GM12892 (cell line): ENCODE measurements around the gene FBXL7.

ENCODE experiments used
- POLR2A ChIP-seq: IDR thresholded peaks from 2 replicates; pipeline ENCODE4 v1.6.1; 2011; ENCODE audit warnings: low read depth, low read length, control low read depth
- POLR2AphosphoS5 ChIP-seq: IDR thresholded peaks from 2 replicates; pipeline ENCODE4 v1.6.1; 2011; ENCODE audit warnings: low read depth, low read length, control low read depth

- no peak for TF ChIP-seq POLR2AphosphoS5
- TF ChIP-seq POLR2A: no peak
These were observed 110.2 kb downstream of the FBXL7 start for GRCh38 chr5:15610216-15610615.
